GM21423 (cell line): Measurements from ENCODE around the gene ADAMTS13.

Experiments
- ATAC-seq: cut with Tn5 transposase; IDR thresholded peaks from one replicate; pipeline ENCODE4 v1.9.1; 2021; ENCODE audit warnings: mild to moderate bottlenecking, moderate library complexity; ENCODE audit not compliant: unreplicated experiment

The ADAMTS13 gene

DNA sequence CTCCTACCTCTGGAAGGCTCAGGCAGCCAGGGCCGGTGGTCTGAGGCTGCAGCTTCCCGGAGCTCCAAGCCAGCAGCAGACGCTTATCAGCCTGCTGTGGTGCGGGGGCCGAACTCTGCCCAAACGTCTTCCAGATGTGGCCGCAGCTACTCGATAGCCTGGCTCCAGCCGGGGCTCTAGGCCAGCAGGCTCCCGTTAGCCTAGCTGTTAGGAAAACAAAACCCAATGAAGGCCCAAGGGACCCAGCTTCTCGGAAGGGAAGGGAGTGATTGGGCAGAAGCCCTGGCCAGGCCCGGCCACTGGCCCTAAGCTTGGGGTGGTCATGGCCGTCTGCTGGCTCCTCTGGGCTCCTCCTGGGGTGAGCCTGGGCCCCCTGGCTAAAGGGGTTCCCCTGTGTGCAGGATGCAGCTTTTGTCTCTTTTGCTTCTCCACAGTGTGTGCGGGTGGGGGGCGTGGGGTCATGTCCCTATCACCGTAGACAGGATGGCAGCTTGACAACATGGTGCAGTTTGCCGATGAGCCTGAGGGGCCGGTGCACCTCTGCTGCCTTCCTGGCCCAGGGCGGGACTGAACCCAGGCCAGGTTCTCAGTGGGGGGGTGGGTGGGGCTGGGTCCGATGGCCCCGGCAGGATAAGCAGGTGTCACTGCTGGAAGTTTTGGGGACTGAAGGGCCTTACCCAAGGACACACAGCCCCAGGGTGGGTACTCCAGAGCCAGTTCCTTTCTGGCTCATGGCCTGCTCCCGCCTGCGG is 83.9 kb downstream of the ADAMTS13 start:
- no peak for ATAC-seq

GRCh38 chr9:133506653-133507038 is 84.5 kb downstream of the ADAMTS13 start:
- no peak for ATAC-seq

DNA sequence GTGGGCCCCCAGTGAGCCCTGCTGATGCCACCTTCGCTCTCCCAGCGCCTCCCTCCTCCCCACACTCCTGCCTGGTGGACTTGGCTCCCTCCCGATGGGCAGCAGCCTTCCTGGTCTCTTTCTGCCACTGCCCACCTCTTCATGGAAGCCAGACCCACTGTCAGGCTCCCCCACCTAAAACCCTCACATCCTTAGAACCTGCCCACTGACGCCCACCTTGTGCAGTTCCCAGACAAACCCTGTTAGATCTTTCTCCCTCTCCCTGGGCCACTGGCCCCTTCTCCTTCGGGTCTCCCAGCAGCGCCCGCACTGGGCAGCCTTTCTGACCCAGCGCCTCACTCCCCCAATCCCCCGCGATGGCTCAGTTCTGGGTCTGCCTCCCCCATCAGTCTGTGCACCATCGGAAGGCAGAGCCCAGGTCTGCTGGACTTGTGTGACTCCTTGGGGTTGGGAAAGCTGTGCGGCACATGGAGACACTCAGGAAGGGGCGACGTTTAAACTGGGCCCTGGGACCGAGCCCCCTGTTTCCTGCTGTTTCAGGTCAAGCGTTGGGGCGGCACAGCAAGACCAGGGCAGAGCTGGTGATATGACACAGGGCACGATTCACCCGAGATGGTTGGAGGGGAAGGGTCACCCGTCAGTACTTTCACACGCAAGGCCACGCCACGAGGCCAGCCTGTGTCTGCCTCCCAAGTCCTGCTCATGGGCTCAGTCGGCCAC is 85.2 kb downstream of the ADAMTS13 start:
- no peak for ATAC-seq

GRCh38 chr9:133508046-133508445 is 85.9 kb downstream of the ADAMTS13 start:
- no peak for ATAC-seq
